Measurements from ENCODE around the gene NUP54. TPM values are rescaled to one million over a fixed set of nuclear protein-coding genes. Genes with fewer than 3 reads are reported as not detected.

The NUP54 gene, protein sequence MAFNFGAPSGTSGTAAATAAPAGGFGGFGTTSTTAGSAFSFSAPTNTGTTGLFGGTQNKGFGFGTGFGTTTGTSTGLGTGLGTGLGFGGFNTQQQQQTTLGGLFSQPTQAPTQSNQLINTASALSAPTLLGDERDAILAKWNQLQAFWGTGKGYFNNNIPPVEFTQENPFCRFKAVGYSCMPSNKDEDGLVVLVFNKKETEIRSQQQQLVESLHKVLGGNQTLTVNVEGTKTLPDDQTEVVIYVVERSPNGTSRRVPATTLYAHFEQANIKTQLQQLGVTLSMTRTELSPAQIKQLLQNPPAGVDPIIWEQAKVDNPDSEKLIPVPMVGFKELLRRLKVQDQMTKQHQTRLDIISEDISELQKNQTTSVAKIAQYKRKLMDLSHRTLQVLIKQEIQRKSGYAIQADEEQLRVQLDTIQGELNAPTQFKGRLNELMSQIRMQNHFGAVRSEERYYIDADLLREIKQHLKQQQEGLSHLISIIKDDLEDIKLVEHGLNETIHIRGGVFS
- total RNA-seq, result 10 to 100 TPM; 57.8 to 59.7 (median 59.3) TPM

DNA sequence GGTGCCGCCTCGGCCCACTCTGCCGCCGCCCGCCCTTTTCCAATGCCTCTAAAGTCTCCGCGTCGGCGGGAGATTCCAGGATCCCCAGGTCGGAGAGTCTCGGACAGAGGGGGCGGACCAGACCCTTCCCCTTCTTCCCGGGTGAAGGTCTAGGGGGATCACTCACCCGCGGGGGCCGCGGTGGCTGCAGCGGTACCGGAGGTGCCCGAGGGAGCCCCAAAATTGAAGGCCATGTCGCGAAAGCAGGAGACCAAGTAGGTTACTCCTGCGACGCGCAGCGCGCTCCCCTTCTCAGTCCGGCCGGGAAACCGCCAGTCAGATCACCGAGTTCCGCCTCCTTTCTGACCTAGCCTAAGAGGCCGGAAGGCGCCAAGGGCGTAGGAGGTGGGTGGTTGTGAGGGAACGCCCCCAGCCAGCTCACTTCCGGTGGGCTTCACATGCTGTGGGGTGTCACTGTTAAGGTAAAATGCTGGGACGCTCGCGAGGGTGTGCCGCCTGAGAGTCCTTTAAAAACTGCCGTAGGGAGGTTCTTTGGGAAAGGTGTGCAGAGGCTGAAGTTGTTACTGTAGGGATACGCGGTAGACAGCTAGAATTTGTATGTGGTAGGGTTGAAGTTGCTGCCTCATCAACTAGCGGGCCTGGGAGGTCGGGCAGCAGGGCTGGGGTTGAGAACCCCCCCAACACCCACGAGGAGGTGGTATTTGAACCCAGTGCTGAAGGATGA, at the start of gene NUP54:
NUP54 (minus strand) TSS at position 256 of the 724 bp plus-strand sequence; CDS start at position 233, 23 bp downstream.
- peak; percentile 99 for ATAC-seq
- peaks cover 30% of the 10 kb centered on the region for H3K4me1 Mint-ChIP-seq (ENCODE audit: low read depth)
- no peaks in the 10 kb centered on the region for H3K27me3 Mint-ChIP-seq (ENCODE audit: low read depth)
- H3K4me3 Mint-ChIP-seq, result peak within 1 kb of the TSS; percentile 95
- H3K36me3 Mint-ChIP-seq (ENCODE audit: insufficient read depth), result peaks cover 5% of the 10 kb centered on the region
- H3K9me3 Mint-ChIP-seq, result no peaks in the 10 kb centered on the region
- peak; percentile 94 for DNase-seq

GRCh38 chr4:76197031-76197743, 49.0 kb upstream of the NUP54 start:
- H3K27me3 Mint-ChIP-seq (ENCODE audit: low read depth), result no peaks in the 10 kb centered on the region
- peaks cover 11% of the 10 kb centered on the region for H3K9me3 Mint-ChIP-seq
- DNase-seq (no peak), ATAC-seq (no peak)
- peaks cover 43% of the 10 kb centered on the region for H3K4me1 Mint-ChIP-seq (ENCODE audit: low read depth)
- H3K36me3 Mint-ChIP-seq (ENCODE audit: insufficient read depth), result peaks cover 25% of the 10 kb centered on the region
- H3K4me3 Mint-ChIP-seq, result no peak overlapping the region

DNA sequence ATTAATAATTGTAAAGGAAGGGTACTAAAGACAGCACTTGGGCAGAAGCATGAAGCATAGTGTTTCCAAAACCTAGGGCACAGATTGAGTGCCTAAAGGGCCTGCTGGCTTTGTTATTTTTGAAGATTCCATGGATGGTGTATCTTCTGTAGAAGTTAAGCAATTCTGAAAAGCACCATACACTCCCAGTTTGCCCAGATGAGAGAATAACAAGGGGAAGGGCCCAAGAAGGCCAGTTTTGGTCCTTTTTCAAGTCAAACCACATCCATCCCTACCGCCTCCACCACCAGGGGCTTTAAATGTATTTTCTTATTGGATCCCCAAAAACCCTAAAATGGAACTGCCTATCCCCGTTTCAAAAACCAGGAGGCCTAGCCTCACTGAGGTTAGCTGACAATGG, 48.2 kb upstream of the NUP54 start:
- H3K4me3 Mint-ChIP-seq, result no peak overlapping the region

DNA sequence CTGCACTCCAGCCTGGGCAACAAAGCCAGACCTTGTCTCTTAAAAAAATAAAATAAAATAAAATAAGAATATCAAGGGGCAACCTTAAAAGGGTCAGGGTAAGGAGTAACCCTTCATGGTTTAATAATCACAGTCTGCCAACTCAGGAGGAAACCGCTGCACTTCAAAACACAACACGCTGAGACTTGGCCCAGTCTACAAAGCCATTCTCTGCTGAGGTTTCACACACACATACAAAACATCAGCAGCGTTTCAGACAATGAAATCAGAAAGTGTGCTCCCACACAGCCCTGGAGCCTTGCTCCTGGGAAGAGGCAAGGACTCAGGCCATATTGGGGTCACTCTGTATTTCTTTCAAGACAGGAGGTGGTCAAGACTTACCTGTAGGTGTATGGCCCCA, 47.1 kb upstream of the NUP54 start:
- peaks cover 33% of the 10 kb centered on the region for H3K4me1 Mint-ChIP-seq (ENCODE audit: low read depth)
- no peak for ATAC-seq
- H3K36me3 Mint-ChIP-seq (ENCODE audit: insufficient read depth), result peaks cover 33% of the 10 kb centered on the region
- no peak for DNase-seq
- H3K4me3 Mint-ChIP-seq, result no peak overlapping the region
- H3K9me3 Mint-ChIP-seq, result peaks cover 15% of the 10 kb centered on the region
- no peaks in the 10 kb centered on the region for H3K27me3 Mint-ChIP-seq (ENCODE audit: low read depth)

More for the DNA sequence above, 48.2 kb upstream of the NUP54 start:
- ATAC-seq, result no peak
- no peak for DNase-seq
- Mint-ChIP-seq H3K27me3 (ENCODE audit: low read depth) (no peaks in the 10 kb centered on the region), H3K36me3 (ENCODE audit: insufficient read depth) (peaks cover 30% of the 10 kb centered on the region), H3K9me3 (peaks cover 15% of the 10 kb centered on the region), H3K4me1 (ENCODE audit: low read depth) (peaks cover 42% of the 10 kb centered on the region)

DNA sequence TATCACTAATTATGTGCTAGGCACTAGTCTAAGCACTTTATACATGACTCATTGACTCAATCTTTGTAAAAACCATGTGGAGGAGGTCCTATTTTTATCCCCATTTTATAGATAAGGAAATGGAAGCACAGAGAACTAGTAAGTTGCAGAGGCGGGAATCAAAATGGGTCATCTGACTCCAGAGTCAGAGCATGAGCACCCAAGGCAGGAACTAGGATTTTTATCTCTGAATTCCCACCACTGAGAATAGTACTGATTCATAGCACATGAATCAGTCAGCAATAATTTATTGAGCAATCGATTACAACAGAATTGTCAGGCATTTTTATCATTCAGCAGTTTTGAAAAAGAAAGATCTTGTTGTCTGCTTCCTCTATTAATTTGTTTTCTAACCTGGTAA, 46.1 kb upstream of the NUP54 start:
- H3K9me3 Mint-ChIP-seq, result peaks cover 15% of the 10 kb centered on the region
- ATAC-seq, result no peak

GRCh38 chr4:76192236-76192635, 44.0 kb upstream of the NUP54 start:
- H3K4me1 Mint-ChIP-seq (ENCODE audit: low read depth), result peaks cover 5% of the 10 kb centered on the region
- DNase-seq (no peak), ATAC-seq (no peak)
- H3K27me3 Mint-ChIP-seq (ENCODE audit: low read depth), result no peaks in the 10 kb centered on the region
- H3K9me3 Mint-ChIP-seq, result peaks cover 15% of the 10 kb centered on the region
- H3K4me3 Mint-ChIP-seq, result no peak overlapping the region
- peaks cover 36% of the 10 kb centered on the region for H3K36me3 Mint-ChIP-seq (ENCODE audit: insufficient read depth)

More for the DNA sequence above, 46.1 kb upstream of the NUP54 start:
- Mint-ChIP-seq H3K4me3 (no peak overlapping the region), H3K36me3 (ENCODE audit: insufficient read depth) (peaks cover 36% of the 10 kb centered on the region), H3K4me1 (ENCODE audit: low read depth) (peaks cover 23% of the 10 kb centered on the region), H3K27me3 (ENCODE audit: low read depth) (no peaks in the 10 kb centered on the region)
- no peak for DNase-seq

DNA sequence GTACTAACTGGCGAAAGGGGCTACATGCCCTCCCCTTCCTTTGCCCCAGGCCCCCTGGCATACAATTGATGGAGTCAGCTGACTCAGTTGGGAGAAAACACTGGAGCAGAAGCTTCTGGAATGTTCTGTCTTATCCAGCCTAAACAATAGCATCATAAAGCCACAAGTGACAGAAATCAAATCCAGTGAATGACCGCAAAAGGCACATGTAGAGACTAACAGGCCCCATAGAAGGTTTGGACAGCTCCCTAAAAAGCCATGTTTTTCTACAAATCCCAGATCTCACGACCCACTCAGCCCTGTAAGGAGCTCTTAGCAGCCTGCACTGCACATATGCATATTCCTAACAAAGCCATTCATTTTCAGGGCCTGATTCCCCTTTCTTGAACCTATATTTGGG, 40.4 kb upstream of the NUP54 start:
- Mint-ChIP-seq H3K9me3 (peaks cover 14% of the 10 kb centered on the region), H3K4me3 (no peak overlapping the region)

DNA sequence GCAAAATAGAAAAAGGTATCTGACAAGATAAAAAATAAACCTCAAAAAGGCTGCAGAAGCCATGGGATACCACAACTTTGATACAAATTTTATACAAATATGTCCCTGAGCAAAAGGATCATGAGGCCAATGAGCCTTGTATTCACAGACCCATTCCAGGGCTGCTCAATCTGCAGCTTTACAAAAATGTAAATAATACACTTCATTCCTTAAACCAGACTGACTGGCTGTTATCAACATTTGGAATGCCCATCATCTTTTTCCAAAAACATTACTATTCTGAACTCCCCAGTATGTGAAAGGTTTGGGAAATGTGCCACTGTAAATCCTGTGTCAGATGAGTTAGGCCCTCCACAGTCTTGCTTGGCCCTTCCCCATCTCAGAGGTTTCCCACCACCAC, 40.0 kb upstream of the NUP54 start:
- H3K4me1 Mint-ChIP-seq (ENCODE audit: low read depth), result no peaks in the 10 kb centered on the region
- no peak for DNase-seq
- H3K27me3 Mint-ChIP-seq (ENCODE audit: low read depth), result no peaks in the 10 kb centered on the region
- no peak for ATAC-seq
- no peak overlapping the region for H3K4me3 Mint-ChIP-seq
- H3K9me3 Mint-ChIP-seq, result peaks cover 10% of the 10 kb centered on the region
- peaks cover 24% of the 10 kb centered on the region for H3K36me3 Mint-ChIP-seq (ENCODE audit: insufficient read depth)

More for the DNA sequence above, 40.4 kb upstream of the NUP54 start:
- peaks cover 28% of the 10 kb centered on the region for H3K36me3 Mint-ChIP-seq (ENCODE audit: insufficient read depth)
- no peaks in the 10 kb centered on the region for H3K4me1 Mint-ChIP-seq (ENCODE audit: low read depth)
- ATAC-seq (no peak), DNase-seq (no peak)
- H3K27me3 Mint-ChIP-seq (ENCODE audit: low read depth), result no peaks in the 10 kb centered on the region

GRCh38 chr4:76187152-76187551, 39.0 kb upstream of the NUP54 start:
- Mint-ChIP-seq H3K27me3 (ENCODE audit: low read depth) (no peaks in the 10 kb centered on the region), H3K36me3 (ENCODE audit: insufficient read depth) (peaks cover 15% of the 10 kb centered on the region), H3K4me3 (no peak overlapping the region), H3K9me3 (peaks cover 4% of the 10 kb centered on the region), H3K4me1 (ENCODE audit: low read depth) (no peaks in the 10 kb centered on the region)
- ATAC-seq (no peak), DNase-seq (no peak)

DNA sequence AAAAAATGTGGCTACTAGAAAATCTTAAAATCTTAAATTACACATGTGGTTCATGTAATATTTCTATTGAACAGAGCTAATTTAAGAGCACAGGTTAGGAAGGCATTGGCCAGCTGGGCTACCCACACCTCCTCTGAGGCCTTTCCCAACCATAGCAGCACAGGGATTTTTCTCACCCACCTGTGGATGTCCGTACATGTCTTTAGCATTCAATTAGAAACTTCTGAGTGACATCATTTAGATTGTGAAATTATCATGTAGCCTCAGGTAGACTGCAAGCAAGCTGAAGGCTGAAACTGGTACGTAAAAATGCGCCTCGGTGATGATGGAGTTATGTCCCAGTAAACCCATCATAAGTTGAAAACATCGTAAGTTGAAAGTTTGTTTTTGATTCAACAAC, 34.3 kb upstream of the NUP54 start:
- H3K4me1 Mint-ChIP-seq (ENCODE audit: low read depth), result no peaks in the 10 kb centered on the region

DNA sequence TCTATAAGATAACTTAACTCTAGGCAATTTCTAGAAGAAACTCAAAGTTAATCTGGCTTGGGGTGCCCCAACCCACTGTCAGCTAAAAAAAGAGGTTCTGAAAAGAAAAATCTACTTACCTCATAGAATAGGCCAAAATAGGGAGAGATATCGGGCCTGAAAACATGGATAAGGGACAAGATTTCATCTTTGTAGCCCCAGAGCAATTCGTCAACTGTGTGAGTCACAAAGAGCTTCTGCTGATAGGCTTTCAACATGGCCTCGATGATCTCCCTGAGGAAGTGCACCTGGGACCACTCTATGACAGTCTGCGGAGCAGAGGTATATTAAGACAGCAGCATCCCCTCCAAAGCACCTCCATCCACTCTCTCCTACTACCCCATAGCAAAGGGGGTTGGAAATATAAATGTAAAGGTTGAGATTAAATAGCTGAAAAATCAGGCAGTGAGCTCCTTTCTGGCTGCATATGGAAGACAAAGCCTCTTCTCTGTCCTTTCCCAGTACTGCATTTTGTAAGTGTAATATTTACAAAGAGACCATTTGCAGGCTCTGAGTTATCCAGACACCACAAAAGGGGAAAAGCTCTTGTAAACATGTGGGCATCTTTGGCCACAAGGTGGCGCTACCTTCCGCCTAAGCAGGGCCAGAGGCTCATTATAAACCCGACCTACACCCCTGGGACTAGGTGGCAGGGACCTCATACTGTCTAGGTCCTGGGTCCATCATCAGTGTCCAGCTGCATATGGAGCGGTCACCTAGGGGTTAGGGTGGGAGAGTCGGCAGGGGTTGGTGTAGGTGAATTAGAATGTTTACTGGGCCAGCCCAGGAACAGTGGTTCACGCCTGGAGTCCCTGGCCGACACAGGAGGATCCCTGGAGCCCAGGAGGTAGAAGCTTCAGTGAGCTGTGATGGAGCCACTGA, 31.5 kb upstream of the NUP54 start:
- peak; percentile 83 for DNase-seq
- H3K27me3 Mint-ChIP-seq (ENCODE audit: low read depth), result no peaks in the 10 kb centered on the region
- no peaks in the 10 kb centered on the region for H3K9me3 Mint-ChIP-seq
- H3K36me3 Mint-ChIP-seq (ENCODE audit: insufficient read depth), result peaks cover 9% of the 10 kb centered on the region
- peak; percentile 82 to 90 for ATAC-seq
- H3K4me3 Mint-ChIP-seq, result no peak overlapping the region
- no peaks in the 10 kb centered on the region for H3K4me1 Mint-ChIP-seq (ENCODE audit: low read depth)

More for the DNA sequence above, 34.3 kb upstream of the NUP54 start:
- H3K27me3 Mint-ChIP-seq (ENCODE audit: low read depth), result no peaks in the 10 kb centered on the region
- no peak for DNase-seq
- no peak for ATAC-seq
- H3K36me3 Mint-ChIP-seq (ENCODE audit: insufficient read depth), result peaks cover 10% of the 10 kb centered on the region
- H3K9me3 Mint-ChIP-seq, result no peaks in the 10 kb centered on the region
- H3K4me3 Mint-ChIP-seq, result no peak overlapping the region

- Mint-ChIP-seq H3K9me3 (no peaks in the 10 kb centered on the region), H3K4me1 (ENCODE audit: low read depth) (no peaks in the 10 kb centered on the region), H3K36me3 (ENCODE audit: insufficient read depth) (peaks cover 18% of the 10 kb centered on the region), H3K4me3 (no peak overlapping the region), H3K27me3 (ENCODE audit: low read depth) (no peaks in the 10 kb centered on the region)
- no peak for ATAC-seq
- DNase-seq, result no peak
Observed at GRCh38 chr4:76178296-76178695, 30.1 kb upstream of the NUP54 start.

GRCh38 chr4:76177709-76178108, 29.5 kb upstream of the NUP54 start:
- no peak for ATAC-seq
- Mint-ChIP-seq H3K27me3 (ENCODE audit: low read depth) (no peaks in the 10 kb centered on the region), H3K9me3 (no peaks in the 10 kb centered on the region), H3K36me3 (ENCODE audit: insufficient read depth) (peaks cover 22% of the 10 kb centered on the region), H3K4me3 (no peak overlapping the region), H3K4me1 (ENCODE audit: low read depth) (no peaks in the 10 kb centered on the region)
- DNase-seq, result no peak

All from activated T-cell treated with anti-CD3 and anti-CD28 coated beads, Interleukin-2, amount 50 U/mL, for 4 hours (primary cell).